ENCODE results near the gene TLE3.

The TLE3 gene

GRCh38 chr15:70034141-70034540 is 63.6 kb downstream of the TLE3 start:
- DNase-seq (ENCODE audit: low spot score) = no peak
- no peak overlapping the region for H3K27ac ChIP-seq
- ChIA-PET POLR2A (ENCODE audit: low non-redundant PET) (no interaction called here), CTCF (interaction anchor here (0.6 kb wide), 1 partner anchor 400 kb away, joined by 4 read pairs; no protein-coding TSS in a partner anchor)
- no peak for TF ChIP-seq CTCF (conservative IDR thresholded peaks at IDR 0.05; ENCODE audit: low read depth)

GRCh38 chr15:70033529-70034140 is 64.1 kb downstream of the TLE3 start:
- CTCF ChIA-PET = interaction anchor here (0.6 kb wide), 1 partner anchor 400 kb away, joined by 4 read pairs; no protein-coding TSS in a partner anchor
- H3K27ac ChIP-seq = no peak overlapping the region
- no peak for TF ChIP-seq CTCF (conservative IDR thresholded peaks at IDR 0.05; ENCODE audit: low read depth)
- POLR2A ChIA-PET (ENCODE audit: low non-redundant PET) = no interaction called here
- DNase-seq (ENCODE audit: low spot score) = peak; percentile 51

GRCh38 chr15:70033109-70033508 is 64.6 kb downstream of the TLE3 start:
- ChIA-PET POLR2A (ENCODE audit: low non-redundant PET) (no interaction called here), CTCF (no interaction called here)
- no peak overlapping the region for H3K27ac ChIP-seq
- no peak for DNase-seq (ENCODE audit: low spot score)
- TF ChIP-seq CTCF (conservative IDR thresholded peaks at IDR 0.05; ENCODE audit: low read depth) = no peak

- TF ChIP-seq CTCF (conservative IDR thresholded peaks at IDR 0.05; ENCODE audit: low read depth) = no peak
- DNase-seq (ENCODE audit: low spot score) = no peak
- H3K27ac ChIP-seq = no peak overlapping the region
- ChIA-PET CTCF (no interaction called here), POLR2A (ENCODE audit: low non-redundant PET) (no interaction called here)
Measured at GRCh38 chr15:70032509-70032908, 65.2 kb downstream of the TLE3 start.

GRCh38 chr15:70031713-70032112 is 66.0 kb downstream of the TLE3 start:
- H3K27ac ChIP-seq = no peak overlapping the region
- ChIA-PET POLR2A (ENCODE audit: low non-redundant PET) (no interaction called here), CTCF (interaction anchor here (0.7 kb wide), 1 partner anchor 279 kb away, joined by 3 read pairs; no protein-coding TSS in a partner anchor)
- no peak for TF ChIP-seq CTCF (conservative IDR thresholded peaks at IDR 0.05; ENCODE audit: low read depth)
- DNase-seq (ENCODE audit: low spot score) = no peak

- CTCF ChIA-PET = interaction anchor here (0.7 kb wide), 1 partner anchor 278 kb away, joined by 3 read pairs; no protein-coding TSS in a partner anchor
- DNase-seq (ENCODE audit: low spot score) = no peak
- H3K27ac ChIP-seq = no peak overlapping the region
- POLR2A ChIA-PET (ENCODE audit: low non-redundant PET) = no interaction called here
- TF ChIP-seq CTCF (conservative IDR thresholded peaks at IDR 0.05; ENCODE audit: low read depth) = no peak
Measured at GRCh38 chr15:70031261-70031660, 66.5 kb downstream of the TLE3 start.

All from RWPE1 (cell line).